Stimulated activated CD8-positive, alpha-beta memory T cell treated with anti-CD3 and anti-CD28 coated beads, Interleukin-2, amount 100 ng/mL, for 1 hour (primary cell): ENCODE measurements around the gene TTF2.
"Not testable (repeated sequence)": the region's sequence is repeated elsewhere in the genome, so short reads cannot be mapped to it uniquely, and the experiment has no call there.

Experiments used
- DNase-seq, 2 donors: peaks; one replicate each; pipeline ENCODE4 v3.0.0-alpha.2; 2020; ENCODE audit warnings: low read depth in 2 of 2

TTF2 gene

GRCh38 chr1:117093870-117094621, 33.9 kb downstream of the TTF2 start:
- DNase-seq = no peak

DNA sequence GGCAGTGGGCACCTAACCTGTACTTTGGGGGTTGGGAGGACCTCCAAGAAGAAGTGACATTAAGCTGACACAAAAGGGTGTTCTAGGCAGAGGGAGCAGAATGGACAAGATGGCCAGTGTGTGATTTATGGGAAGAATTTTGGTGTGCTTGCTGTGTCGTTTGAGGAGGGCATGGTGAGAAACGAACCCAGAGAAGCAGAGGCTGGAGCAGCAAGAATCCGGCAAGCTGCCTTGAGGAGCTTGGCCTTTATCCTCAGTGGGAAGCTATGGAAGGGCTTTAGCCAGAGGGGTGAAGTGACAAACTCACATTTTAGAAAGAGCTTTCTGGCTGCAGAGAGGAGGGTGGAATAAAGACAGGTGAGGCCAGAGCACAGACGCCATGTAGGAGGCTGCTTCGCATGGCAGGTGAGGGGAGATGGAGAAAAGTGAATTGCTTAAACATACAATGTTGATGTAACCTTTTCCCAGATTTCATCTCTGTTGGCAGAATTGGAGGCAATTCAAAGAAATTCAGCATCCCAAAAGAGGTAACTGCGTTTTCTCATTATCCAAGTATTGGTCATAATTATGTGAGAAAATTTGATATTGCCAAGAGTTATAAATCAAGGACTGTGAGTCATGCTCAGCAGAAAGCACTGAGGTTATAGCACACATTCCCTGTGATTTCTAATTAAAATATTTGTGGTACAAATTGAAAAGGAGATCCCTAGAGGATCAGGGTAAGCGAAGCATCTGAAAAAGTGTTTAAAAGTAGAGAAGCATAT, 34.9 kb downstream of the TTF2 start:
- no peak for DNase-seq

- no peak for DNase-seq
Measured at GRCh38 chr1:117096951-117097408, 36.9 kb downstream of the TTF2 start.

GRCh38 chr1:117097443-117097842, 37.3 kb downstream of the TTF2 start:
- DNase-seq = no peak

DNA sequence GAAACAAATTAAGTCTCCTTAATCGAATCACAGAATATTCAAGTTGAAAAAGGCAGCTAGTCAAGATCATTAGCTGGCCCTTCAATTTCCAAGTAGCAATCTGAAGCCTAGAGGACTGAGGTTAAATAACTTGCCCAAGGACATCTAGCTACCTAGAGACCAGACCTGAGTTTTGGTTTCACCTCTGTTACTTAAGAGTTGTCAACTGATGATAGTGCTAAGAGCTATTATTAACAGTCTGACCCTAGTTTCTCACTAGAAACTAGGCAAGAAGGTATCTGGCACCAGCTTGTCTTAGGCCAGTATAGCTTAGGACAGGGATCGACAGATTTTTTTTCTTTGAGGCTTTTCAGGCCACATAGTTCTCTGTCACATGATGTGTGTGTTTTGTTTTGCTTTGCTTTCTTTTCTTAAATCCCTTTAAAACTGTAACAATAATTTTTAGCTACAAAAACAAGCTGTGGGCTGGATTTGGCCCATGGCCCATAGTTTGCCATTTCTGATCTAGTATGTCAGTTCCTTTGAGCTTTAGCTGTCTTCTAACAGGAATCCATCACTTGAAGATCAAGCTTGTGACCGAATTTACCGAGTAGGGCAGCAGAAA, 38.3 kb downstream of the TTF2 start:
- no peak for DNase-seq

GRCh38 chr1:117101334-117101733, 41.2 kb downstream of the TTF2 start:
- no peak for DNase-seq

- not testable (repeated sequence) for DNase-seq
Measured at GRCh38 chr1:117101858-117102257, 41.7 kb downstream of the TTF2 start.

GRCh38 chr1:117104986-117105385, 44.9 kb downstream of the TTF2 start:
- no peak for DNase-seq

DNA sequence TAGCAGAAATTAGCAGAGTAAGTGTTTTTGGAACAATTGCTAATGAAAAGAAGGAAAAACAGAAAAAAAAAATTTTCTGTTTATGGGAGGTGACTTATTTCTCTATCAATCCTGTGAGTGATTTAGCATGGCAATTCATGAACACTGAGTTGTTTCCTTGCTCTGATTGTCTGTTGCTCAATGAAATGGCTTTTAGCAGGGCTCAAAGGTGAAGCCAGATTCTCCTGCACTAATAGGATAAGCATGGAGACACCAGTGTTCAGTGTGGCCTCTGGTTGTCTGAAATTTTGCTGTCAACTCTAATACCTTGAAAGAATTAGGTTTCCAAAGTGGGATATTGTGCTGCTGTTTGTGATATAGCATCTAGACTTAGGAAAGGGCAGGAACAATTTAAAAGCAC, 45.6 kb downstream of the TTF2 start:
- DNase-seq = no peak

- DNase-seq = no peak
Measured at GRCh38 chr1:117106478-117106877, 46.4 kb downstream of the TTF2 start.

GRCh38 chr1:117107364-117107763, 47.2 kb downstream of the TTF2 start:
- DNase-seq = no peak

DNA sequence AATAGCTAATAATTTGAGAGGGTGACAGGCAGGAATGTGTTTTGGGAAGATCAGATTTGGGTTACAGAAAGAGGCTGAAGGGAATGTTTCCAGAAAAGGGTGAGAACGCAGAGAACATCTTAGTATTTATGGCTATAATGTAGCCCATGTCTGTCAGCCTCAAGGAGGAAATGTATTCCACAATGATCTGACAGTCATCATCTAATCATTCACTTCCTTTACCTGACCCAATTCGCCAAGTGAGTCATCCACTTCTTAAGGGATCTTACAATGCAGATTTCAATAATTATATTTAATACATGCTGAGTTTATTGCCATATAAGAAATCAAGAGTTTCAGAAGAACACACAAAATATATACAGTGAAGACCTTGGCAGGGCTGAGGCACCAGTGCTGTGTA, 50.6 kb downstream of the TTF2 start:
- DNase-seq = no peak

- DNase-seq = no peak
Measured at GRCh38 chr1:117112047-117112717, 52.1 kb downstream of the TTF2 start.

- no peak for DNase-seq
Measured at GRCh38 chr1:117113199-117113598, 53.1 kb downstream of the TTF2 start.

- no peak for DNase-seq
Measured at GRCh38 chr1:117114877-117115276, 54.8 kb downstream of the TTF2 start.

GRCh38 chr1:117116090-117116783, 56.1 kb downstream of the TTF2 start:
- DNase-seq = no peak

DNA sequence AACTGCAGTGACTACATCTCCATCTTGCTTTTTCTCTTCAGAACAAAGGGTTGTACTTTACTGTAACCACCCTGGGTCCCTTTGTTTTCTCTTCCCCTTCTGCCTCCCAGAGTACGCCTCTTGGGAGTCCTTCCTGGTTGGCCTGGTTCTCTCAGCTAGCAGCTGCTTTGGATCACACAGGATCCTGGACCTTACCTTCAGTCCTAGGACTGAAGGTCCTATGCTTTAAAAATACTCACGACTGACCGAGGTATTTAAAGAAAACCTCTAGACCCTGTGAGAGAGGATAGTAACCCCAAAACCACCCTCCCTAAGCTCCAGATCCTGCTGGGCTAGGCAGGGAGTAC, 56.6 kb downstream of the TTF2 start:
- DNase-seq = no peak

DNA sequence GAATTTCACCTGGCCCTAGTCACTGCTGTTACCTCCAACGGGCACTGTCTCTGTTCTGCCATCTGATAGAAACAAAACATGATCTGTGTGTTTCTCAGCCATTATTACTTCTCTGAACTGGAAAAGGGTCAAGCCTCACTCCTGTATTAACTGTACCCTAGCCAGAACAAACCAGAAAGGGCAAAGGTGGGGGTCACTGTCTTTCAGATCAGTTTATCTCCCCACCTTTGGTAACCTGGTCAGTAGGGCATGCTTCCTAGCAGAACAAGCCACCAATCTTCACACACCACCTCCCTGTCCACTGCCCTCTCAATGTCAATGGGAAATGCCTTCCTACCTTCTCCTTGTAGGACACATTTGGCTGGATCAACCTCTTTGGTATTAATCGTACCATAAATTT, 57.6 kb downstream of the TTF2 start:
- no peak for DNase-seq

- DNase-seq = no peak
Measured at GRCh38 chr1:117118137-117118536, 58.0 kb downstream of the TTF2 start.

- DNase-seq = not testable (repeated sequence)
Measured at GRCh38 chr1:117119144-117119543, 59.0 kb downstream of the TTF2 start.

- no peak for DNase-seq
Measured at GRCh38 chr1:117120774-117121588, 60.9 kb downstream of the TTF2 start.
